ENCODE results near the gene IL17RA. TPM values are rescaled to one million over a fixed set of nuclear protein-coding genes. Genes with fewer than 3 reads are reported as not detected.
A peak's percentile ranks its signal among the peaks of the same experiment; 100 is the strongest.

IL17RA gene
- total RNA-seq, 1 donor from 2014 or later: 3.7 TPM

DNA sequence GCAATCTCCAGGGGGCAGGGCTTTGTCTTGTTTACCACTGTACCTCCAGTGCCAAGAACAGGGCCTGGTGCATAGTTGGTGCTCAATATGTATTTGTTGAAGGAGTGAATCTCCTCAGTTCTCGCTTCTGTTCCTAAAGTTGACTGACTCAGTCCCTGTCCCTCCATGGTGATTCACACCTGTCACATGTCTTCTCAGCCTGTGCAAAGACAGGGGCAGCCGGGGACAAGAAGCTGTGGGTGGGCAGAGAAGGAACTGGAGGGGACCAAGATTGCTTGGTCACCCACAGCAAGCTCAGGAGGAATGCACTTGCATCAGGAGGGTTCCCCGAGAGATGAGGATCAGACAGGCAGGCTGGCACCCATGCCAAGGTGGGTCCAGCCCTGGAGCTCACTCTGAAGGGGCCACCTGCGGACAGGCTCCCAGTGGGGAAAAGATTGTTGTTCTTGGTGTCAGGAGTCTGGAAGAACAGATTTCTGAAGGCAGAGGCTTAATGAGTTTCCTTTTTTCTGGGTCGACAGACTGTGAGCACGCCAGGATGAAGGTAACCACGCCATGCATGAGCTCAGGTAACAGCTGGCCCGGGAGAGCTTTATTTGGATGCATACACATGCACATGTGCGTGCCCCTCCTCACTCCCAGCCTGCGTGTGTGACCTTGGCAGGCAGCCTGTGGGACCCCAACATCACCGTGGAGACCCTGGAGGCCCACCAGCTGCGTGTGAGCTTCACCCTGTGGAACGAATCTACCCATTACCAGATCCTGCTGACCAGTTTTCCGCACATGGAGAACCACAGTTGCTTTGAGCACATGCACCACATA is 16.9 kb downstream of the IL17RA start:
- Histone ChIP-seq H3K36me3 (ENCODE audit: control insufficient read depth, insufficient read depth, low read length) (peaks cover 30% of the 10 kb centered on the region), H3K27me3 (ENCODE audit: control insufficient read depth, insufficient read depth, low read length) (no peaks in the 10 kb centered on the region), H3K4me3 (ENCODE audit: low read depth, low read length) (no peak overlapping the region)
- FAIRE-seq (peak; percentile 96), DNase-seq (ENCODE audit: low read depth) (no peak)
- TF ChIP-seq, protein P1, sequence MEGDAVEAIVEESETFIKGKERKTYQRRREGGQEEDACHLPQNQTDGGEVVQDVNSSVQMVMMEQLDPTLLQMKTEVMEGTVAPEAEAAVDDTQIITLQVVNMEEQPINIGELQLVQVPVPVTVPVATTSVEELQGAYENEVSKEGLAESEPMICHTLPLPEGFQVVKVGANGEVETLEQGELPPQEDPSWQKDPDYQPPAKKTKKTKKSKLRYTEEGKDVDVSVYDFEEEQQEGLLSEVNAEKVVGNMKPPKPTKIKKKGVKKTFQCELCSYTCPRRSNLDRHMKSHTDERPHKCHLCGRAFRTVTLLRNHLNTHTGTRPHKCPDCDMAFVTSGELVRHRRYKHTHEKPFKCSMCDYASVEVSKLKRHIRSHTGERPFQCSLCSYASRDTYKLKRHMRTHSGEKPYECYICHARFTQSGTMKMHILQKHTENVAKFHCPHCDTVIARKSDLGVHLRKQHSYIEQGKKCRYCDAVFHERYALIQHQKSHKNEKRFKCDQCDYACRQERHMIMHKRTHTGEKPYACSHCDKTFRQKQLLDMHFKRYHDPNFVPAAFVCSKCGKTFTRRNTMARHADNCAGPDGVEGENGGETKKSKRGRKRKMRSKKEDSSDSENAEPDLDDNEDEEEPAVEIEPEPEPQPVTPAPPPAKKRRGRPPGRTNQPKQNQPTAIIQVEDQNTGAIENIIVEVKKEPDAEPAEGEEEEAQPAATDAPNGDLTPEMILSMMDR (IDR thresholded peaks at IDR 0.05; ENCODE audit: insufficient read depth, low read length, severe bottlenecking): no peak

- Histone ChIP-seq H3K4me3 (ENCODE audit: low read depth, low read length) (no peak overlapping the region), H3K27me3 (ENCODE audit: control insufficient read depth, insufficient read depth, low read length) (no peaks in the 10 kb centered on the region), H3K36me3 (ENCODE audit: control insufficient read depth, insufficient read depth, low read length) (peaks cover 29% of the 10 kb centered on the region)
- FAIRE-seq (no peak), DNase-seq (ENCODE audit: low read depth) (no peak)
- TF ChIP-seq, protein P1 (IDR thresholded peaks at IDR 0.05; ENCODE audit: insufficient read depth, low read length, severe bottlenecking): no peak
Observed at GRCh38 chr22:17102297-17102667, 17.5 kb downstream of the IL17RA start.

- FAIRE-seq (no peak), DNase-seq (ENCODE audit: low read depth) (no peak)
- Histone ChIP-seq H3K36me3 (ENCODE audit: control insufficient read depth, insufficient read depth, low read length) (peaks cover 27% of the 10 kb centered on the region), H3K27me3 (ENCODE audit: control insufficient read depth, insufficient read depth, low read length) (no peaks in the 10 kb centered on the region), H3K4me3 (ENCODE audit: low read depth, low read length) (no peak overlapping the region)
- TF ChIP-seq, protein P1 (IDR thresholded peaks at IDR 0.05; ENCODE audit: insufficient read depth, low read length, severe bottlenecking): no peak
Observed at GRCh38 chr22:17103351-17103750, 18.6 kb downstream of the IL17RA start.

DNA sequence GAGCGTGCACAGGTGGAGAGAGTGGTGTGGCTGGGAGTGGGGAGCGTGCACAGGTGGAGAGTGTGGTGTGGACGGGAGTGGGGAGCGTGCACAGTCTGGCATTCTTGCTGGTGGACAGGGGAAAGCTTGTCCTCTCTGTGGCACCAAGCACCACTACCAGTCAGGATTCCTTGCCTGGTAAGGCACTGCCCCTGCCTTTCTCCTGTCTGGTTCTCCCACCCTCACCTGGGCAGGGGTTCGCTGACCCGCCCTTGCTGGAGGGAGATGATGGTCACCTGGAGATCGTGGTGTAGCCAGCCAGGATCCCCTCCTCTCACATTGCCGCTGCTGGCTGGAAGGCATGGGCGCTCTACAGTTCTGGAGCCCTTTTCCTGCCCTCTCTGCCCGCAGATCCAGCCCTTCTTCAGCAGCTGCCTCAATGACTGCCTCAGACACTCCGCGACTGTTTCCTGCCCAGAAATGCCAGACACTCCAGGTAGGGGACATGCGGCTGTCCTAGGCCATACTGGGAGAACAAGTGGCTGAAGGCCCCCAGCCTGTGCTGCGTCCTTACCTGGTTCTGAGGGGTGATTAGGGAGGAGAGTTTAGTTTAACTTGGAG is 19.6 kb downstream of the IL17RA start:
- Histone ChIP-seq H3K36me3 (ENCODE audit: control insufficient read depth, insufficient read depth, low read length) (peaks cover 23% of the 10 kb centered on the region), H3K27me3 (ENCODE audit: control insufficient read depth, insufficient read depth, low read length) (no peaks in the 10 kb centered on the region), H3K4me3 (ENCODE audit: low read depth, low read length) (no peak overlapping the region)
- no peak for FAIRE-seq
- DNase-seq (ENCODE audit: low read depth): no peak
- TF ChIP-seq, protein P1 (IDR thresholded peaks at IDR 0.05; ENCODE audit: insufficient read depth, low read length, severe bottlenecking): no peak

GRCh38 chr22:17105143-17106129 is 20.6 kb downstream of the IL17RA start:
- peaks cover 19% of the 10 kb centered on the region for H3K36me3 ChIP-seq (ENCODE audit: control insufficient read depth, insufficient read depth, low read length)
- FAIRE-seq: no peak
- TF ChIP-seq, protein P1 (IDR thresholded peaks at IDR 0.05; ENCODE audit: insufficient read depth, low read length, severe bottlenecking): no peak

More at GRCh38 chr22:17105143-17106129, 20.6 kb downstream of the IL17RA start:
- Histone ChIP-seq H3K27me3 (ENCODE audit: control insufficient read depth, insufficient read depth, low read length) (no peaks in the 10 kb centered on the region), H3K4me3 (ENCODE audit: low read depth, low read length) (no peak overlapping the region)
- no peak for DNase-seq (ENCODE audit: low read depth)

Measured in bronchial epithelial cell (primary cell).